Subcutaneous abdominal adipose tissue (tissue), 5 donors: Measurements from ENCODE around the gene DNLZ.
A peak's percentile ranks its signal among the peaks of the same experiment; 100 is the strongest.

Experiments
- H3K27ac ChIP-seq: one replicate; pipeline ENCODE4 v1.7.0; 2013; ENCODE audit warnings: low read depth, mild to moderate bottlenecking, inconsistent platforms, low read length, moderate library complexity
- H3K27me3 ChIP-seq, 5 donors: one replicate each; pipeline ENCODE4 v1.7.0; 2013; ENCODE audit warnings: low read length in 5 of 5, inconsistent platforms in 1 of 5; ENCODE audit not compliant: control insufficient read depth in 5 of 5, insufficient read depth in 4 of 5
- H3K36me3 ChIP-seq, 5 donors: one replicate each; pipeline ENCODE4 v1.7.0; 2013; ENCODE audit warnings: low read length in 5 of 5; ENCODE audit not compliant: control insufficient read depth in 5 of 5, insufficient read depth in 5 of 5
- H3K4me1 ChIP-seq, 5 donors: one replicate each; pipeline ENCODE4 v1.7.0; 2013; ENCODE audit warnings: low read length in 5 of 5, mild to moderate bottlenecking in 3 of 5, moderate library complexity in 1 of 5; ENCODE audit not compliant: control insufficient read depth in 5 of 5, insufficient read depth in 5 of 5
- H3K4me3 ChIP-seq, 5 donors: one replicate each; pipeline ENCODE4 v1.7.0; 2013; ENCODE audit warnings: low read length in 5 of 5, low read depth in 1 of 5
- H3K9ac ChIP-seq, 5 donors: one replicate each; pipeline ENCODE4 v1.7.0; 2013; ENCODE audit warnings: low read length in 5 of 5, mild to moderate bottlenecking in 4 of 5, moderate library complexity in 3 of 5
- H3K9me3 ChIP-seq, 5 donors: one replicate each; pipeline ENCODE4 v1.7.0; 2013; ENCODE audit warnings: low read length in 5 of 5; ENCODE audit not compliant: control insufficient read depth in 5 of 5
- donor health status: healthy.
- donor health status: healthy.
- donor health status: healthy.
- donor health status: healthy.
- donor health status: healthy.

The DNLZ gene

DNA sequence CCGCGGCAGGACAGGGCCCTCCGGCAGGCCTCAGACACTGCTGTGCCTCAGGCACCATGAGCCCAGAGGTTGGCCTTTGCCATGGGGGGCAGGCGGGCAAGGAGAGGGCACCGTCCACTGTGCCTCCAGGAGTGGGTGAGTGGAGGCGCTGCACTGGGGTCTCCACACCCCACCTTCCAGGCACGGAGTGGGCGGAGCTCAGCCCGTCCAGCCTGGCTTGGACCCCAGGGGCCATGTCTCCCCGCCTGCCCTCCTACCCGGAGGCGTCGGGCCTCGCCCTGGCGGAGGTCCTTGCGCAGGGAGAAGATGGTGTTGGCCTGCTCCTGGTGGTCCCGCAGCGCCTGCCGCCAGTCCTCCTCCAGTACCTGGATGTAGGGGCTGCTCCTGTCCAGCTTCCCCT lies 6.5 kb upstream of the DNLZ start:
- Histone ChIP-seq H3K27me3 (no peaks in the 10 kb centered on the region), H3K9ac (no peak overlapping the region), H3K4me3 (no peak overlapping the region), H3K36me3 (peaks cover 0 to 6% (median 0%) of the 10 kb centered on the region in 5 donors), H3K9me3 (no peaks in the 10 kb centered on the region), H3K4me1 (peaks cover 1 to 37% (median 31%) of the 10 kb centered on the region in 5 donors), H3K27ac (no peak overlapping the region)

DNA sequence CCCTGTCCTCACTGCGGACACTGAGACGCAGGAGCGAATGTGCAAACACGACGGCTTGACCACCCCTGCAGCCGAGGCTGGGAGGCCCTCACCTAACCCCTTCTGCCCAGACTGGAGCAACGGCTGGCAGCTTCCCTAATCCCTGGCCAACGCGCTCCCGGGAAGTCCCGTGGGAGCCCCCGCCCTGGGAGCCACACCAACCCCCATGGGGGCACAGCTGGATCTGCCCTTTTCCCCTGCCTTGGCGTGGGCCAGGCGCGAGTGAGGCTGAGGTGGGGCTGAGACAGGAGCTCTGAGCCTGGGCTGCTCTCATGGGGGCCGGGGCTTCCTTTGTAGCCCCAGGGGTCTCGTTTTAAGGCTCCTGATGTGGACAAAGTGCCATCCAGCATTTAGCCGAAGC lies 4.6 kb upstream of the DNLZ start:
- Histone ChIP-seq H3K9ac (no peak overlapping the region), H3K27me3 (peaks cover 0 to 3% (median 0%) of the 10 kb centered on the region in 5 donors), H3K4me1 (peaks cover 1 to 42% (median 36%) of the 10 kb centered on the region in 5 donors), H3K9me3 (peaks cover 0 to 3% (median 0%) of the 10 kb centered on the region in 5 donors), H3K36me3 (peaks cover 0 to 6% (median 0%) of the 10 kb centered on the region in 5 donors), H3K4me3 (no peak overlapping the region), H3K27ac (no peak overlapping the region)

DNA sequence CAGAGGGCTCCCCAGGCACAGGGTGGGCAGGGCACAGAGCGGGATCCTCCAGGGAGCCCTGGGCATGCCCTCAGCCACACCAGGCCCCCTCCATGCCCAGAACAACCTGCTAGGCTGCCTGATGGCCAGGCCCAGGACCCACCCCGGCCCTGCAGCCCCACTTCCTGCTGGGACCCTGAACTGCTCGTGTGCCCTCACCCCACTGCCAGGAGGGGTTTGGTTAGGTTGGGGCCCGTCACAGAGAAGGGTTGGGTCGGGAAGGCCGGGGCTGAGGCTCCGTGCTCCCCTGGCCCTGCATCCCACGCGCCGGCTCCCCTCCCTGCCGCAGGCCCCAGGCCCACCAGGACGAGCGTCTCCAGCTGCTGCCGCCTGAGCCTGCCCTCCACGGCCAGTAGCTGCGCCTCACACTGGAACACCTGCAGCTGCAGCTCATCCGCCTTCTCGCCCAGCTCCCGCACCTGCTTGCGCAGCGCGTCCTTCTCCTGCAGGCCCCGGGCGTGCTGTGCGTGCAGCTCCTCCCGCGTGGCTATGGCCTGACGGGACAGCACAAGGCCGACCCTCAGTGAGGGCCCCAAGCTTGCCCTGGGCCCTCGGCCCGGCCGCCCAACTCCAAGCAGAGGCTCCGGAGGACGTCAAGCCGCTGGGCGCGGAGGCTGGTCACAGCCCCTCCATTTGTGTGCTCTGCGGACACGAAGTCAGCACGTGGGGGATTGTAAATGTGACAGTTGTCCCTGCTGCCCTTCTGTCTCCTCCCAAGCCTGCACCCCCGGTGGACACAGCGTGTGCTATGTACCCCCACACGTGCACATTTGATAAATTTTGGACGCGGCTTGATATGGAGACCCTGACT lies 4.0 kb upstream of the DNLZ start:
- H3K9me3 ChIP-seq: peaks cover 0 to 3% (median 0%) of the 10 kb centered on the region in 5 donors

DNA sequence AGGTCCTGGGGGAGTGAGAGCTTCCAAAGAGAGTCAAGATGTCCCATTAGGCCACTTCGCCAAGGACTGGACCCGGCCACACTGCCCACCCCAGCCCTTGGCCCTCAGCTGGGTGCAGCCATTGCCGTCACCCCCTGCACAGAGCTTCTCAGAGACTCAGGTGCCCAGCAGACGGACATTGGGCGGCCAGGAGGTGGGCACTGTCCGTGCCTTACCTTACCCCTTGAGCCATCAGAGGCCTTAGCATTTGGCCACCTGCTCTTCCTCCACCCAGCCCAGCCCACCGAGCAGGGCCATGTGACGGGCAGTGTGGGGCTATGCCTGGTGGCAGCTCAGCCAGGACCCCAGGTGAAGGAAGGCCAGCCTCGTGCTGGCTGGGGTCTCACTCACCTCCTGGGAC lies 3.3 kb upstream of the DNLZ start:
- H3K4me1 ChIP-seq: peaks cover 0 to 37% (median 33%) of the 10 kb centered on the region in 5 donors
- H3K9me3 ChIP-seq: peaks cover 0 to 3% (median 0%) of the 10 kb centered on the region in 5 donors
- H3K27ac ChIP-seq: no peak overlapping the region
- no peak overlapping the region for H3K9ac ChIP-seq
- peaks cover 0 to 3% (median 0%) of the 10 kb centered on the region in 5 donors for H3K27me3 ChIP-seq
- H3K4me3 ChIP-seq: no peak overlapping the region
- H3K36me3 ChIP-seq: peaks cover 0 to 7% (median 0%) of the 10 kb centered on the region in 5 donors

More for the DNA sequence above, 4.0 kb upstream of the DNLZ start:
- Histone ChIP-seq H3K27ac (no peak overlapping the region), H3K4me3 (no peak overlapping the region), H3K4me1 (peaks cover 0 to 40% (median 34%) of the 10 kb centered on the region in 5 donors), H3K27me3 (peaks cover 0 to 3% (median 0%) of the 10 kb centered on the region in 5 donors), H3K36me3 (peaks cover 0 to 6% (median 0%) of the 10 kb centered on the region in 5 donors), H3K9ac (no peak overlapping the region)

DNA sequence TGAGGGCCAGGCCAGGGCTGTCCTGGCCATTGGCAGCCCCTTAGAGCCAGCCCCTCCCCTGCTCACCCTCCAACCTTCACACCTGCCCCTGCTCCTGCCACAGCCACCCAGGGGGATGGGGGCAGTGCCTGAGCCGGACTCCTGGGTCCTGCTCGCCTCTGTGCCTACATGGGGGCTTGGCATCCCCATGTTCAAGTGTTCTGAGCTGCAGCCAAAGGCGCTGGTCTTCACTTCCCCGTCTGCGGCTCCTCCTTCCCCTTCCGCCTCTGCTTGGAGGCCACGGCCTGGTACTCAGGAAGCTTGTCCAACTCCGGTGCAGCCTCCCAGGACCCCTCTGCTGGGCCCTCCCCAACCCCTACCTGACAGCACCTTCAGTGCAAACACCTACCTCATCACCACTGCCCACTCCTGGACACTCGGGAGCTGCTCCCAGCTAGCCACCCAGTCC lies 2.3 kb upstream of the DNLZ start:
- H3K27me3 ChIP-seq: peaks cover 0 to 3% (median 0%) of the 10 kb centered on the region in 5 donors
- peaks cover 0 to 16% (median 0%) of the 10 kb centered on the region in 5 donors for H3K36me3 ChIP-seq
- H3K4me1 ChIP-seq: peaks cover 0 to 44% (median 32%) of the 10 kb centered on the region in 5 donors
- peaks cover 0 to 3% (median 0%) of the 10 kb centered on the region in 5 donors for H3K9me3 ChIP-seq
- H3K4me3 ChIP-seq: no peak overlapping the region
- H3K9ac ChIP-seq: no peak overlapping the region
- no peak overlapping the region for H3K27ac ChIP-seq

DNA sequence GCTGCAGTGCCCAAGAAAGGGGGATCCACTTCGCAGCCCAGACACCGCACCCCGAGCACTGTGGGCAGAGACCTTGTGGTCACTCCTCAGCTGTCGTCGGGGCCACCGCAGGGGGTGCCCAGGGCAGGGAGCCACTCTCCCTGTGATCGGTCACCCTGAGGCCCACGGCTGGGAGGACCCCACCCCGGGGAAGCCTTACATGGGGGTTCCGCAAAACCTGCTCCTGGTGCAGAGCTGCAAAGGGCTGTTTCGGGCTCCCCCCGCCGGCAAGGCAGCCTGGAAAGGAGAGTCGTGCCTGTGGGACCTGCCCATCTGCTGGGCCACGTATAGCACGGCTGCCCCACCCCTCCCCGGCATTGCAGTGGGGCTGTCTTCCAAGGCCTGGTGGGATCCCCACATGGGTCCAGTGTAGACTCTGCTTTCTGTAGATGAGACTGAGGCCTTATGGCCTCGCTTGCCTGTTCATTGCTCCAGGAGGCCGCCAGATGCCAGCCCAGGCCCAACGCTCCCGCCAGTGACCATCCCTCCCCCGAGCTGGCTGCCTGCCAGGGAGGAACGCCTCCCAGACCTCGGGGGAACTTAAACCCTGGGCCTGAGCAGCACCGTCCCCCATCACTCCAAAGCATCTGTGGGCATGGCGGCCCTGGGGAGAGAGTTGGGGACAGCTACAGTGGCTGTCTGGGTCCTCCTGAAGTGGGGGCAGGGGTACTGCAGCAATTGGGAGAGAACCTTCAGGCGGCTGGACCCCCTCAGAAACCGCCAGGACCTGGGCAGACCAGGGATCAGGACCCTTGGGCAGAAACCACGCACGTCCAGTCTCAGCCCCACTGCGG lies 1.6 kb upstream of the DNLZ start:
- peaks cover 0 to 3% (median 0%) of the 10 kb centered on the region in 5 donors for H3K27me3 ChIP-seq
- peaks cover 0 to 10% (median 0%) of the 10 kb centered on the region in 5 donors for H3K36me3 ChIP-seq
- H3K4me1 ChIP-seq: peaks cover 0 to 49% (median 32%) of the 10 kb centered on the region in 5 donors

DNA sequence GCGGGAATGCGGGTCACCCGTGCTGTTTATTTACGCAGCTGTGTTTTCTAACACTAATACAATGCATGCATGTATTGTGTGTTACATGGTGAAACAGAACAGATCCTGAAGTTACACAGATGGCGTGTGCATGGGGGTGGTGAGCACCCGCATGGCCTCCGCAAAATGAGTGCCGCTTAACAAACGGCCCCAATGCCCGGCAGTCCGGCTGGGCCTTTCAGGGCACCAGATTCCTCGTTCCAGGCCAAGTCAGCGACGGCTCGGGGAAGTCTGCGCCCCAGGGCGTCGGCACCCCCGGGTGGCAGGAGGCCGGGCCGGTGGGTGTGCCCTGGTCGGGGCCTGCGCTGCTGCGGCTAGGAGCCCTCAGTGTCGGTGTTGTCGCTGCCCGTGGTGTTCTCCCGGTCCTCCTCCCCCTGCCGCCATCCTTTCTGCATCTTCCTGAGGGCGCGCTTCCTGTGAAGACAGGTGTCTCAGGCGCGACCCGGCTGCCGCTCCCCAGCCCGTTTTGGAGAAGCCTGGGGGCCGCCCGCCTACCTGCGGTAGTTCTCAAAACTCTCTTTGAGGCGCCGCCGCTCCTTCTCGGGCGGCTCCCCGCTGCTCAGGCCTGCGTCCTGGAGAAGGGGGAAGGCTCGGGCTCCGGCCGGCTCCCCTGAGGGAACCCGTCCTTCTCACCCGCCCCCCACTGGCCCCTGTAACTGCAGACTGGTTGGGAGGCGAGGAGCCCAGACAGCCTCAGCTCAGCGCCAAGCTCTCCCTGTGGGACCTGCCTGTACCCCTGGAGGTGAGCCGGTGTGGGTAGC lies 605 bp upstream of the DNLZ start:
- H3K9me3 ChIP-seq: peaks cover 0 to 3% (median 0%) of the 10 kb centered on the region in 5 donors
- no peak overlapping the region for H3K9ac ChIP-seq
- H3K27ac ChIP-seq: no peak overlapping the region
- peaks cover 0 to 49% (median 32%) of the 10 kb centered on the region in 5 donors for H3K4me1 ChIP-seq
- peaks cover 0 to 12% (median 2%) of the 10 kb centered on the region in 5 donors for H3K36me3 ChIP-seq
- H3K27me3 ChIP-seq: peaks cover 0 to 3% (median 0%) of the 10 kb centered on the region in 5 donors
- H3K4me3 ChIP-seq: peak overlapping the region in 2 of 5 donors; percentile 73 to 85

More for the DNA sequence above, 1.6 kb upstream of the DNLZ start:
- no peak overlapping the region for H3K9ac ChIP-seq
- no peak overlapping the region for H3K4me3 ChIP-seq
- H3K27ac ChIP-seq: no peak overlapping the region
- H3K9me3 ChIP-seq: peaks cover 0 to 3% (median 0%) of the 10 kb centered on the region in 5 donors

DNA sequence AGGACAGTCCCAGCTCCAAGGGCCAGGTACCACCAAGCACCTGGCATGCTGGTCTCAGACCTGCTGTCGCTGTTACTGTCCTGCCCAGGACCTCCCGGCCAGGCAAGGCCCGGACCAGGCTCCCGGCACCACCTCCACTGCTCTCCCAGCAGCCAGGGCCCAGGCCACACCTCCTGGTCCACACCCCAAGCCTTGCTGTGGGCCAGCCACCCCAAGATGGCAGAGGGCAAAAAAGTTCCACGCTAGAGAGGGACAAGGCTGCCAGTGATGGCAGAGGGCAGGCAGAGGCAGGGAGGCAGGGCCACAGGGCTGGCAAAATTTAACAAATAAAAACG lies 1.1 kb downstream of the DNLZ start:
- H3K27ac ChIP-seq: no peak overlapping the region
- H3K36me3 ChIP-seq: peaks cover 0 to 24% (median 8%) of the 10 kb centered on the region in 5 donors
- H3K9me3 ChIP-seq: peaks cover 0 to 3% (median 0%) of the 10 kb centered on the region in 5 donors
- H3K27me3 ChIP-seq: peaks cover 0 to 3% (median 0%) of the 10 kb centered on the region in 5 donors
- no peak overlapping the region for H3K4me3 ChIP-seq
- peak overlapping the region in 3 of 5 donors; percentile 8 to 43 (median 17) for H3K9ac ChIP-seq
- H3K4me1 ChIP-seq: peaks cover 0 to 49% (median 32%) of the 10 kb centered on the region in 5 donors

DNA sequence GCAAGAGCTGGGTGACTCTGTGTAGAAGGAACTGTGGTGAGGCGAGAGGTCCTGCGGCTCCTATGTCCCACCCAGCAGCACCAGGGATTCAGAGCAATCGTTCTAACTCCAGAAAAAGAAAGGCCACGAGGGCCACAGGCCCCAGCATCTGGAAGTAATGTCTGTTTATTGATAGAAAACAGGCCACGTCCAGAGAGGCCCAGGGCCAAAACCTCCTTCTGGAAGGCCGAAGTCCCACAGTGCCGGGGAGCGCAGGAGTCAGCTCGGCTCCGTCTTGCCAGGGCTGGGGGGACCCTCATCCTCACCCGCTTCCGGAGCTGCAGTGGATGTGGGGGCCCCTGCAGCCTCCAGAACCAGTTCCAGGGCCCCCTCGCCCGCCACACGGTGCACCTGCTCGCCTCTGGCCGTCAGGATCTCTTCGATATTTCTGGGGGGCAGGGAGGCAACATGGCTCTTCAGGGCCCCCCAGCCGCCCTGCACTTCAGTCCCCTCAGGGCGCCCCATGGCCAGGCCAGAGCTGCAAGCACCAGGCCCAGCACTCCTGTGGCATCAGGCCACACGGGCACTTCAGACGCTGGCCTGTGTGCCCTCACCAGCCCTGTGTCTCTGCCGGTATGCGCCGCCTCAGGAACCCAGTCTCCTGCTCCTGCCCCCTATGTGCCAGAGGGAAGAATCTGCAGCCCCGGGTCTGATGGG lies 1.6 kb downstream of the DNLZ start:
- H3K4me1 ChIP-seq: peaks cover 0 to 49% (median 32%) of the 10 kb centered on the region in 5 donors
- peaks cover 0 to 3% (median 0%) of the 10 kb centered on the region in 5 donors for H3K9me3 ChIP-seq
- H3K27me3 ChIP-seq: peaks cover 0 to 3% (median 0%) of the 10 kb centered on the region in 5 donors
- H3K27ac ChIP-seq: no peak overlapping the region
- H3K9ac ChIP-seq: no peak overlapping the region
- no peak overlapping the region for H3K4me3 ChIP-seq
- peaks cover 0 to 29% (median 11%) of the 10 kb centered on the region in 5 donors for H3K36me3 ChIP-seq
